Measurements from ENCODE around the gene PRKCE.

- TF ChIP-seq POLR2AphosphoS5 (IDR thresholded peaks at IDR 0.05) (peak in 3 of 4 donors; percentile 79 to 86 (median 81)), CTCF (IDR thresholded peaks at IDR 0.05) (no peak), EP300 (IDR thresholded peaks at IDR 0.05) (peak in 3 of 4 donors; percentile 48 to 84 (median 55))
Measured at GRCh38 chr2:45938649-45939511, 287.4 kb downstream of the PRKCE start.

Measured in sigmoid colon (tissue), 4 donors.